BLaER1 (cell line): ENCODE results near the gene GAST.

Source experiments
- H3K27ac ChIP-seq: shearing (Covaris generic); formaldehyde crosslinking; 2 replicates; pipeline ENCODE4 v1.8.1; 2022
- H3K27me3 ChIP-seq: shearing (Covaris generic); formaldehyde crosslinking; 2 replicates; pipeline ENCODE4 v1.8.1; 2022
- H3K36me3 ChIP-seq: shearing (Covaris generic); formaldehyde crosslinking; 2 replicates; pipeline ENCODE4 v1.8.1; 2022
- H3K4me1 ChIP-seq: shearing (Covaris generic); formaldehyde crosslinking; 2 replicates; pipeline ENCODE4 v1.8.1; 2022
- H3K4me2 ChIP-seq: shearing (Covaris generic); formaldehyde crosslinking; 2 replicates; pipeline ENCODE4 v1.8.1; 2022
- H3K4me3 ChIP-seq: shearing (Covaris generic); formaldehyde crosslinking; 2 replicates; pipeline ENCODE4 v1.8.1; 2022
- H3K9ac ChIP-seq: shearing (Covaris generic); formaldehyde crosslinking; 2 replicates; pipeline ENCODE4 v1.8.1; 2022
- H3K9me3 ChIP-seq: shearing (Covaris generic); formaldehyde crosslinking; 2 replicates; pipeline ENCODE4 v1.8.1; 2022
- H4K20me1 ChIP-seq: shearing (Covaris generic); formaldehyde crosslinking; 2 replicates; pipeline ENCODE4 v1.8.1; 2022
- Cebpa-rat ChIP-seq: shearing (Covaris generic); IDR thresholded peaks from 2 replicates; pipeline ENCODE4 v1.8.1; 2022

The GAST gene

GRCh38 chr17:41730479-41730878, 18.3 kb downstream of the GAST start:
- Histone ChIP-seq H3K4me2 (peak overlapping the region; percentile 31), H3K4me3 (no peak overlapping the region), H3K36me3 (peaks cover 3% of the 10 kb centered on the region; the same call in 1 of the 2 replicates), H3K9ac (no peak overlapping the region), H3K27me3 (peaks cover 51% of the 10 kb centered on the region), H3K9me3 (no peaks in the 10 kb centered on the region), H4K20me1 (peaks cover 13% of the 10 kb centered on the region), H3K27ac (no peak overlapping the region), H3K4me1 (peaks cover 68% of the 10 kb centered on the region)
- TF ChIP-seq Cebpa-rat, result no peak

- Histone ChIP-seq H3K9ac (no peak overlapping the region), H3K4me3 (no peak overlapping the region), H3K36me3 (no peaks in the 10 kb centered on the region), H3K27ac (no peak overlapping the region), H3K9me3 (no peaks in the 10 kb centered on the region), H3K27me3 (peaks cover 64% of the 10 kb centered on the region), H3K4me2 (no peak overlapping the region), H4K20me1 (peaks cover 13% of the 10 kb centered on the region), H3K4me1 (peaks cover 57% of the 10 kb centered on the region)
- no peak for TF ChIP-seq Cebpa-rat
Observed at GRCh38 chr17:41731836-41732235, 19.7 kb downstream of the GAST start.

- peak overlapping the region; percentile 61; the same call in 1 of the 2 replicates for H3K4me3 ChIP-seq
- H3K4me1 ChIP-seq, result peaks cover 57% of the 10 kb centered on the region
- H4K20me1 ChIP-seq, result peaks cover 13% of the 10 kb centered on the region
- TF ChIP-seq Cebpa-rat, result no peak
- no peak overlapping the region for H3K9ac ChIP-seq
- peak overlapping the region; percentile 89 for H3K4me2 ChIP-seq
- no peaks in the 10 kb centered on the region for H3K36me3 ChIP-seq
- H3K27me3 ChIP-seq, result peaks cover 74% of the 10 kb centered on the region
- no peak overlapping the region for H3K27ac ChIP-seq
- H3K9me3 ChIP-seq, result no peaks in the 10 kb centered on the region
Observed at GRCh38 chr17:41733348-41734138, 21.4 kb downstream of the GAST start.

GRCh38 chr17:41734139-41734948, 22.2 kb downstream of the GAST start, which contains the start of gene HAP1:
Gene HAP1 (minus strand): TSS chr17:41734643. CDS start chr17:41734634, 9 bp downstream.
- Histone ChIP-seq H3K4me1 (peaks cover 61% of the 10 kb centered on the region), H3K9me3 (no peaks in the 10 kb centered on the region), H4K20me1 (peaks cover 13% of the 10 kb centered on the region), H3K27me3 (peaks cover 74% of the 10 kb centered on the region), H3K4me2 (peak within 1 kb of the TSS; percentile 89), H3K27ac (no peak within 1 kb of the TSS), H3K4me3 (peak within 1 kb of the TSS; percentile 61), H3K9ac (peak within 1 kb of the TSS; percentile 66; the same call in 1 of the 2 replicates), H3K36me3 (no peaks in the 10 kb centered on the region)
- TF ChIP-seq Cebpa-rat, result no peak

GRCh38 chr17:41734949-41735313, 22.8 kb downstream of the GAST start:
- Histone ChIP-seq H3K4me3 (peak overlapping the region; percentile 61), H3K4me1 (peaks cover 61% of the 10 kb centered on the region), H3K9ac (peak overlapping the region; percentile 66; the same call in 1 of the 2 replicates), H3K36me3 (no peaks in the 10 kb centered on the region), H4K20me1 (peaks cover 13% of the 10 kb centered on the region), H3K27ac (no peak overlapping the region), H3K4me2 (peak overlapping the region; percentile 89), H3K27me3 (peaks cover 74% of the 10 kb centered on the region), H3K9me3 (no peaks in the 10 kb centered on the region)
- no peak for TF ChIP-seq Cebpa-rat

GRCh38 chr17:41735744-41736143, 23.6 kb downstream of the GAST start:
- H3K4me1 ChIP-seq, result peaks cover 61% of the 10 kb centered on the region
- H3K36me3 ChIP-seq, result no peaks in the 10 kb centered on the region
- H3K4me3 ChIP-seq, result no peak overlapping the region
- no peak for TF ChIP-seq Cebpa-rat
- no peak overlapping the region for H3K9ac ChIP-seq
- peaks cover 13% of the 10 kb centered on the region for H4K20me1 ChIP-seq
- H3K9me3 ChIP-seq, result no peaks in the 10 kb centered on the region
- H3K27ac ChIP-seq, result no peak overlapping the region
- no peak overlapping the region for H3K4me2 ChIP-seq
- peaks cover 70% of the 10 kb centered on the region for H3K27me3 ChIP-seq

- Histone ChIP-seq H3K4me1 (peaks cover 60% of the 10 kb centered on the region), H3K27me3 (peaks cover 57% of the 10 kb centered on the region), H3K36me3 (no peaks in the 10 kb centered on the region), H3K4me3 (no peak overlapping the region), H3K27ac (no peak overlapping the region), H3K9ac (no peak overlapping the region), H3K4me2 (peak overlapping the region; percentile 58), H3K9me3 (no peaks in the 10 kb centered on the region), H4K20me1 (peaks cover 13% of the 10 kb centered on the region)
- no peak for TF ChIP-seq Cebpa-rat
Observed at GRCh38 chr17:41736983-41737679, 25.0 kb downstream of the GAST start.

- Histone ChIP-seq H3K27me3 (peaks cover 52% of the 10 kb centered on the region), H3K9ac (no peak overlapping the region), H3K9me3 (no peaks in the 10 kb centered on the region), H3K4me1 (peaks cover 60% of the 10 kb centered on the region), H3K36me3 (no peaks in the 10 kb centered on the region), H3K4me2 (peak overlapping the region; percentile 58; the same call in 1 of the 2 replicates), H3K4me3 (no peak overlapping the region), H4K20me1 (peaks cover 13% of the 10 kb centered on the region), H3K27ac (no peak overlapping the region)
- no peak for TF ChIP-seq Cebpa-rat
Observed at GRCh38 chr17:41737680-41738023, 25.5 kb downstream of the GAST start.

- Histone ChIP-seq H3K36me3 (no peaks in the 10 kb centered on the region), H3K4me2 (peak overlapping the region; percentile 50), H3K4me1 (peaks cover 60% of the 10 kb centered on the region), H3K27ac (peak overlapping the region; percentile 69), H4K20me1 (peaks cover 13% of the 10 kb centered on the region), H3K9me3 (no peaks in the 10 kb centered on the region), H3K9ac (0 out of 2 replicates have a peak overlapping the region, but pooled peaks have one; percentile 53), H3K27me3 (peaks cover 46% of the 10 kb centered on the region), H3K4me3 (no peak overlapping the region)
- TF ChIP-seq Cebpa-rat, result no peak
Observed at GRCh38 chr17:41738077-41738800, 26.1 kb downstream of the GAST start.
